Central memory CD4-positive, alpha-beta T cell (primary cell): ENCODE measurements around the gene MELTF.
"Not testable (repeated sequence)": the region's sequence is repeated elsewhere in the genome, so short reads cannot be mapped to it uniquely, and the experiment has no call there.

Experiments
- DNase-seq: peaks from one replicate; pipeline ENCODE4 v3.0.0; 2022
- total RNA-seq, 3 experiments: gene quantifications; one replicate each; lab custom pipeline; 2026; lab: John Stamatoyannopoulos, UW

MELTF gene
- 1.5 to 2.9 (median 1.7) reads per million in 3 experiments for total RNA-seq

GRCh38 chr3:197029511-197030167, at the start of gene MELTF:
Gene MELTF (minus strand): TSS chr3:197029817. CDS start chr3:197029702, 115 bp downstream.
- peak; percentile 62 for DNase-seq

- DNase-seq = no peak
These were observed 46.8 kb upstream of the MELTF start for GRCh38 chr3:197076415-197076814.

DNA sequence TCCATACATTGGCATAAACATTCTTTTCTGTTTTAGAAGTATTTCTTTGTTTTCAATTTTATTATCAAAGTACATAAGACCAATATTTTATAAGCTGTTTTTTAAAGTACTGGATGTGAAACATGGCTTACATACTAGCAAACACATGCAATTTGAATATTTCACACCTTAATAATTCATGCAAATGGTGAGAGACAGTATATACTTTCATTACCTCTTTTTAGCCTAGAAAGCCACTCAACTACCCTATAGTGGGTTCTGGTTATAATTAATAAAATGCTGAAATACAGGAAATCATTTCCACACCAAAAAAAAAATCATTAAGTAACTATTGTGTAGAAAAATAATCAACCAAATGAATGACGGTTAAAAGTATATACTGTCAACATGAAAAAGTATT, 38.5 kb upstream of the MELTF start:
- DNase-seq = no peak

DNA sequence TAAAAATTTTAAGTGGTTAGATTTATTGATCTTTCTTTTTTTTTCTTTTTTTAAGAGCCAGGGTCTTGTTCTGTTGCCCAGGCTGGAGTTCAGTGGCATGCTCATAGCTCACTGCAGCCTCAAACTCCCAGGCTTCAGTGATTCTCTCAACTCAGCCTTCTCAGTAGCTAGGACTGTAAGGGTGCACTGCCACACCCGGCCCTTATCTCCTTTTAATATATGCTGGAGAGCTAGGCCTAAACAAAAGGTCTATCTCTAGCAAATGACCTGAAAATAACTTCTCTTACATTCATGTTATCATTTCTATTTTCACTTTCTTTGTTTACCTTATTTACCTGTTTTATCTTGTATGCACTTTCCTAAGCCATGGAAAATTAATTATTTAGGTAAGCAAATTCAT, 35.2 kb upstream of the MELTF start:
- DNase-seq = no peak

DNA sequence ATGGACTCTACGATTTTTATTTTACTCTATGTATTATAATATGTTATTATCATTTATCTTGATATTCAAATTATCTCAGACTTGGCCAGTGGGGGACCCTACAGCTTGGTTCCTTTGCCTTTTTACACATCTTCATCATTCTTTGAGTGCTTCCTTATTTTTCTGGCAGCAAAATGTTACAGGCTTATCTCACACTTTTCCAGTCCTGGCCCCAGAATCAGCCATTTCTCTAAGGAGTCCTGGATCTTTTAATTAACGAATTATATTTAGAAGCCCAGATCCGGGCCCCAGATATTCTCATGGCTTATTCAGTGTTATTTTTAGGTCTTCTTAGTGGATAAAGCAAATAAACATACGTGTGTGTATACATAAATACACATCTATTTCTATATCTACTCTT, 32.8 kb upstream of the MELTF start:
- no peak for DNase-seq

DNA sequence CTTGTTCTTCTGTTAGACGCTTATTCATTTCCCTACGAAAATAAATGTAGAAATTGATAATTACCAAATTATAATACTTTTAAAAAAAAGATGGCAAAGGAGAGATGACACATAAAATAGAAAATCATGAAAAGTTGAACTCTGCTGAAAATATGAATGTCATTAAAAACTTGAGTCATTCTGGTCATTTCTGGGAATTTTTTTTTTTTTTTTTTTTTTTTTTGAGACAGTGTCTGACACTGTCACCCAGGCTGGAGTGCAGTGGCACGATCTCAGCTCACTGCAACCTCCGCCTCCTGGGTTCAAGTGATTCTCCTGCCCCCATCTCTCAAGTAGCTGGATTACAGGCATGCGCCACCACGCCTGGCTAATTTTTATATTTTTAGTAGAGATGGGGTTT, 22.0 kb upstream of the MELTF start:
- not testable (repeated sequence) for DNase-seq

- DNase-seq = no peak
These were observed 20.9 kb upstream of the MELTF start for GRCh38 chr3:197050511-197050910.

GRCh38 chr3:197042539-197042938, 12.9 kb upstream of the MELTF start:
- no peak for DNase-seq

DNA sequence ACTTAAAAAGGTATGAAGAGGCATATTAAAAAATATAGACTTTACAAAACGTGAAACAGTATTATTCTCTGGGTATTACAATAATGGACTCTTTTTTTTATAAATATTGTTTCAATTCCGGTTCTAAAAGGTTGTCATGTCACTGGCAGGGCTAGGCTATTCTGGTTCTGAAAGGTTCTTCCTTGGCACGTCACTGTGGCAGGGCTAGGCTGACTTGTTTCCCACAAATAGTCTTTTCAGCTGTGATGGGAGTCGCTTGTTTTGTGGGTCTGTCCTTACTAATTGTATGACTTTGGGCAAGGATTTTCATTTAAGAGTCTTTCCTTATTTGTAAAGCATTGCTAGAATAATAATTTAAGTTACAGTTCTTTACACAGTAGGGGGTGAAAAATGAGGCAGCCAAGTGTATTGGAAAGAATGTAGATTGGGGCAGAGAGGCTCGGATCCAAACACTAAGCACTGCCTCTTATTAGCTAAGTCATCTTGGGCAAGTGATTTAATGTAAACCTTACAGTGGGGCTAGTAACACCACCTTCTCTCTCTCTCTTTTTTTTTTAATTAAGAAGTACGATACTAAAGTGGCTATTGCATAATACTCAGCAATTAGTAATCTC, 12.4 kb upstream of the MELTF start:
- no peak for DNase-seq

- DNase-seq = no peak
These were observed 11.0 kb upstream of the MELTF start for GRCh38 chr3:197040658-197041057.

- DNase-seq = no peak
These were observed 9.3 kb upstream of the MELTF start for GRCh38 chr3:197038679-197039462.

GRCh38 chr3:197035577-197035976, 6.0 kb upstream of the MELTF start:
- no peak for DNase-seq

GRCh38 chr3:197034778-197035177, 5.2 kb upstream of the MELTF start:
- not testable (repeated sequence) for DNase-seq

DNA sequence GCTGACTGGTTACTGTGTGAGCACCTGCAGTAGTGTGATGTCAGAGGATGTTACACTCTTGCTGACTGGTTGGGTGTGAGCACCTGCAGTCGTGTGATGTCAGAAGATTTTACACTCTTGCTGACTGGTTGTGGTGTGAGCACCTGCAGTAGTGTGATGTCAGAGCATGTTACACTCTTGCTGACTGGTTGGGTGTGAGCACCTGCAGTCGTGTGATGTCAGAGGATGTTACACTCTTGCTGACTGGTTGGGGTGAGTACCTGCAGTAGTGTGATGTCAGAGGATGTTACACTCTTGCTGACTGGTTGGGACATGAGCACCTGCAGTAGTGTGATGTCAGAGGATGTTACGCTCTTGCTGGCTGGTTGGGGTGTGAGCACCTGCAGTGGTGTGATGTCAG, 4.1 kb upstream of the MELTF start:
- not testable (repeated sequence) for DNase-seq

- DNase-seq = no peak
These were observed 2.0 kb upstream of the MELTF start for GRCh38 chr3:197031315-197032285.

DNA sequence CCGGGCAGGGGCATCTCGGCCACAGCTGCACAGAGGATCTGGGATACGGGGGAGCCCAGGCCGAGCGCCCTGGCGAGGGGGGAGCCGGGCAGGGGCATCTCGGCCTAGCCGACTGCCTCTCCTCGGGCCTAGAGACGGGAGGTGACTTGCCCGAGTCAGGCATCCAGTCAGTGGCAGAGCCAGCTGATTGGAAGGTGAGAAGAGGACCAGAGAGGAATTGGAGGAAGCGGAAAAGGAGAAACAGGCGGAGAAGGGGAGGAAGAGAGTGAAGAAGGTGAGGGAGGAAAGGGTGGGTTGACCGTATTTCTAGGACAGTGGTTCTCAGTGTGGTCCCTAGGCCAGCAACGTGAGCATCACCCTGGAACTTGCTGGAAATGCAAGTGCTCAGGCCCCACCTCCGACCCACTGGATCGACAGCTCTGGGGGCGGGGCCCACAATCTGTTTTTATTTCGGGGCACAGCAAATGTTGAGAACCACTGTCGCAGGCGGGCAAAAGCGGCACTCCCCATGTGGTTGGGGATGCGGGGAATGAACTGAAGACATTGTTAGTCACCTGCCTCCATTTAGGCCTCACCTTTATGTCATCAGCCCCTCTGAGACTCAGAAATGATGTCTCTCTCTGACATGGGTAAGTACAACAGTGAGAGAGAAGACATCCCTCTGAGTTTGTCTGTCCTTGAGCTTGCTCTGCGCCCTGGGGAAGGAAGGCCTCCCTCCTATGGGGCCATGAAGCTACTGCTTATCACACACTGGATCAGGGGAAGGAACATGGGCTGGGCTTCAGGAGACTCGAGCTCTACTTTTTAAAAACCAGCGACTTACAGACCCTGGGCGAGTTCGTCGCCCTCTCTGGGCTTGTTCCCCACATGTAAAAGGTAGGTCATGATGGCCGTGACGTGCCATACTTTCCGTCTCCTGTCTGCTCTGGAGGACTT, 1.0 kb upstream of the MELTF start:
- DNase-seq = no peak

- no peak for DNase-seq
These were observed 698 bp downstream of the MELTF start for GRCh38 chr3:197028728-197029510.

GRCh38 chr3:197027896-197028727, 1.5 kb downstream of the MELTF start:
- DNase-seq = no peak

DNA sequence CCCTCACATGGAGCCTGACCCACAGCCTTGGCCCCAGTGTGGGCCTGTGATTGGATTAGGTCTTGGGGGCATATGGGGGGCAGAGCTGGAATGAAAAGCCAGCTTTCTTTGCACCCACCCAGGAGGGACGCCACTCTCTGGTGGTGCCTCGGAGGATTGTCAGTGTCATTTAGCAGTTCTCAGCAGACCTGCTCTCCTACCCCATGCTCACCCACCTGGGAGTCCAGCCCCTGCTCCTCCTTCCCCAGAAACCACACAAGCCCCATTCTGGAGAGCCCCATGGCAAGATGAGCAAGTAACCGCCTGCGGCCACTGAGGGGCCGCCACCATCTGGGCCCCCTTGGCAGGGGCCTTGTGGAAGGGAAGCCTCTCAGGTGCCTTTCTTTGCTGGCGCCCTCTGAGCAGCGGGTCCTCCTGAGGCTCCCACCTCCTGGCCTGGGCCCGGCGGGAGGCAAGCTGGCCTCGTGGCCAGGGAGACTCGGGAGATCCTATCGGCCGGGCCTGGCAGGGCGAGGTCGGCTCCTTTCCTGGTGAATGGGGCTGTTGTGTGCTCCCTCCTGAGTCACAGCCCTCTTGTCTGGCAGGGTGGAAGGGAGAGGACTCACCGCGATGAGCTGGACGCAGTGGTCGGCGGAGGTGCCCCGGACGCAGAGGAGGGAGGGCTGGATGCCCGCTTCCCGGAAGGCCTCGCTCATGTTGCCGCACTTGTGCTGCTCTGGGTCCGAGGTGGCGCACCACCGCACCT, 2.3 kb downstream of the MELTF start:
- DNase-seq = no peak
